IMR-90 (cell line): ENCODE results near the gene FAXDC2.

Source experiments
- CTCF ChIP-seq: conservative IDR thresholded peaks from 2 replicates; pipeline ENCODE4 v1.5.1; 2012; ENCODE audit warnings: mild to moderate bottlenecking, low read depth, low read length, improper control_type of control experiment
- ELK1 ChIP-seq: fragments of 150-350 bp; IDR thresholded peaks from 2 replicates; pipeline ENCODE4 v1.6.1; 2016; ENCODE audit warnings: low read depth, mild to moderate bottlenecking, low read length, moderate library complexity, borderline replicate concordance
- FOS ChIP-seq: fragments of 150-350 bp; IDR thresholded peaks from 2 replicates; pipeline ENCODE4 v1.6.1; 2016; ENCODE audit warnings: low read depth, low read length
- MAFK ChIP-seq: IDR thresholded peaks from 2 replicates; pipeline ENCODE4 v1.6.1; 2012; ENCODE audit warnings: low read depth, low read length, improper control_type of control experiment
- POLR2A ChIP-seq: IDR thresholded peaks from 2 replicates; pipeline ENCODE4 v1.6.1; 2012; ENCODE audit warnings: mild to moderate bottlenecking, low read depth, low read length
- RAD21 ChIP-seq: IDR thresholded peaks from 2 replicates; pipeline ENCODE4 v1.6.1; 2012; ENCODE audit warnings: low read length, improper control_type of control experiment
- SMC3 ChIP-seq: fragments of 150-350 bp; IDR thresholded peaks from 2 replicates; pipeline ENCODE4 v1.6.1; 2016; ENCODE audit warnings: low read depth, mild to moderate bottlenecking, antibody characterized with exemption, low read length, moderate library complexity

GRCh38 chr5:154858972-154859871 is 8.8 kb upstream of the FAXDC2 start:
- TF ChIP-seq CTCF (no peak), POLR2A (no peak), RAD21 (no peak), ELK1 (no peak), SMC3 (no peak), FOS (no peak), MAFK (no peak)
